HG03139 (cell line): ENCODE data around the gene PRKAG2.
"Not testable (repeated sequence)": the region's sequence is repeated elsewhere in the genome, so short reads cannot be mapped to it uniquely, and the experiment has no call there.

Source experiments
- ATAC-seq: cut with Tn5 transposase; IDR thresholded peaks from one replicate; pipeline ENCODE4 v1.9.1; 2021; ENCODE audit not compliant: unreplicated experiment

PRKAG2 gene

DNA sequence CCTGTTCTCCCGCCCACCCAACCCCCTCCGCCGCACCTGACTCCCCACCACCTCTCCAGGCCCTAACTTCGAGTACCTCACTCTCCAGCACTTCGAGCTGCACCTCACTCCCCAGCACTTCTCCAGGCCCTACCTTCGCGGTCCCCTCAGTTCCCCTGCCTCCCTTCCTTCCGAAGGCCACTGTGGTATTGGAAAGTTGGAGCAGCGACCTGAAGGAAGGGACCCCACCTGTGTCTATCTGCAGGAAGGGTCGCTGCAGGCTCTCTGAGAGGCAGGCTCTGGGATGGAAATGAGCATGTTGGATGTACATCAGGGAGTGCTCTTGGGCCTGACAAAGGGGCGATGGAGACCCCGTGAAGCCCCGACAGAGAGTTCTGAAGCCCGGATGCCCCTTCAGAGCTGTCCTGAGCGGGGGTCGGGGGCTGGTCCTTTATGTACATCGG is 122.2 kb downstream of the PRKAG2 start:
- ATAC-seq: no peak

DNA sequence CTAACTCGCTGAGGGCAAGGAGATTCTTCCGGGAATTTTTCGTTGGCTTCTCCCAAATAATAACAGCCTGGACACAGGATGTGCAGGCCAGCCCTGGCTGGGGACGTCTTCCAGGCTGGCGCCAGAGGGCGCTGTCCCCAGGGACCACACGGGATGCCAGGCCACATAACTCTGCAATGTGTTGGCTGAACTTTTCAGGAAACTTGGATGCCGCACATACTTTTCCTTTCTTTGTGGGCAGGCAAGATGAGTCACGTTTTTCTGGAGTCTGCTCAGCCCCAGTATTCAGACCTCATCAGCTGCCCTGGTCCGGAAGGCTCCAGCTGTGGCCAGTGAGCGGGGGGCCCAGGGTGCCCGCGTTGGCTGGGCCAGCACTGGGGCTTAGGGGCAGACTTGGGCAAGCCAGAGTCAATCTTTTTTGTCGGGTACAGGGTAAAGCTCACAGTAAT is 122.7 kb downstream of the PRKAG2 start:
- no peak for ATAC-seq

DNA sequence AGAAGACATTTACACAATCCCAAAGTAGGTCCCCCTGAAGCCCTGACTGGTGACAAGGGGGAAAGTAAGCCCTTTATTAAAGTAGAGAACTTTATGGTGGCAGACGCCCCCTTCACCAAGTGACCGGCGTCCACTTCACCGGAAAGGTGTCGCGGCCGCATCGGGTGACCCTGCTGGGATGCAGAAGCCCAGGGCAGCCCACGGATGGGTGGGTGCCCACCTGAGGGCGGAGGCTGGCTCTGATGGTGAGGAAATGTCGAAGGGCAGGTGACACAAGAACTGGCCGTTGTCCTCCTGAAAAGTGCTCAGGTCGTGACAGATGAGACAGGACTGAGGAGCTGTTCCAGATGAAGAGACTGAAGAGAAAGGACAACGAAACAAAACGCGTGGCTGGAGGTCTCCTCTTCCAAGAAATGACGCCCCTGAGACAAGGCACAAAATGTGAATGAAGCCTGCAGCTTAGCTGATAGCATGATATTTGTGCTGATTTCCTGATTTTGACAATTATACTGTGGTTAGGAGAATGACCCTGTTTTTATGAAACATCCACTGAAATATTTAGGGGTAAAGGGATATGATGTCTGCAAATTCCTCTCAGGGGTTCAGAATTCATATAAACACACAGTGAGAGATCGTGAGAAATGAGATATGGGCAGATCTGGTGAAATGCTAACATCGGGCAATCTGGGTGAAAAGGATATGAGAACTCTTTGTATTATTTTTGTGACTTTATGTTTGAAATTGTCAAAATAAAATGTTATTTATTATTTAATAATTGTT is 123.9 kb downstream of the PRKAG2 start:
- no peak for ATAC-seq

DNA sequence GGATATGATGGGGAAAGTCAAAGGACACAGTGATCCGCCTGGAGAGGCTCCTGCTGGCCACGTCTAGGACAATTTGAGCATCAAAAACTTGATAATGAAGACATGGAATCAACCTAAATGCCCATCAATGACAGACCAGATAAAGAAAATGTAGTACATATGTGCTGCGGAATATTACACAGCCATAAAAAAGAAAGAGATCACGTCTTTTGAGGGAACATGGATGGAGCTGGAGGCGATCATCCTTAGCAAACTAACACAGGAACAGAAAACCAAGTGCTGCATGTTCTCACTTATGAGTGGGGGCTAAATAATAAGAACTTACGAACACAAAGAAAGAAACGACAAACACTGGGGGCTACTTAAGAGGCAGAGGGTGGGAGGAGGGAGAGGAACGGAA is 124.9 kb downstream of the PRKAG2 start:
- ATAC-seq: no peak

DNA sequence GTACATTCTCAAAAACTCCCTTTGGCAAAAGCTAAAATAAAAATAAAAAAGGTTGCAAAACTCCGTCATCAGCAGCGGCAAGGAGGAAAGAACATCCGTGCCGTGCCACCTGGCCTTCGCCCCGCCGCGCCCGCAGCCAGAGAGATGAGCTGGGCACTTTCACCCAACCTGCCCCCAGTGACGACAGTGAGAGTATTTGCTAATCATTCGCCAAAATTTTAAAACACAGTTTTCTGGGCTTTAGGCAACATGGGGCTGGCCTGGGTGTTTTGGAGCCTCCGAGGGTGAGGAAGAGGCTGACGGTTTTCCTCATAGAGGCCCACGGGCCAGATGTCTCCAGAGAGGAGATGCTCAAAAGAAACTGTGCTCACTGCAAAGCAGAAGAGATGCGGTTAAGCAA is 128.2 kb downstream of the PRKAG2 start:
- ATAC-seq: no peak

DNA sequence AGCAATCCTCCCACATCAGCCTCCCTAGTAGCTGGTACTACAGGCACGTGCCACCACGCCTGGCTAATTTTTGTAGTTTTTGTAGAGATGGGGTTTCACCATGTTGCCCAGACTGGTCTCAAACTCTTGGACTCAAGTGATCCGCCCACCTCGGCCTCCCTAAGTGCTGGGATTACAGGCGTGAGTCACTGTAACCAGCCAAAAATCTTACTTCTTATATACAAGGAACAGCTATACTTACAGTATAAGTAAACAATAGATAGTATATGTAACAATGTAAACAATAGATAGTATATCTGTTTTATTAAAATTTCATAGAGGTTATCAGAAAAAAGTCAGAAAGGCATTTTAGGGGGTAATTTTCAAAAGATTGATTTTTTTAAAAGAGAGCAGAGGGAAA is 128.9 kb downstream of the PRKAG2 start:
- not testable (repeated sequence) for ATAC-seq

DNA sequence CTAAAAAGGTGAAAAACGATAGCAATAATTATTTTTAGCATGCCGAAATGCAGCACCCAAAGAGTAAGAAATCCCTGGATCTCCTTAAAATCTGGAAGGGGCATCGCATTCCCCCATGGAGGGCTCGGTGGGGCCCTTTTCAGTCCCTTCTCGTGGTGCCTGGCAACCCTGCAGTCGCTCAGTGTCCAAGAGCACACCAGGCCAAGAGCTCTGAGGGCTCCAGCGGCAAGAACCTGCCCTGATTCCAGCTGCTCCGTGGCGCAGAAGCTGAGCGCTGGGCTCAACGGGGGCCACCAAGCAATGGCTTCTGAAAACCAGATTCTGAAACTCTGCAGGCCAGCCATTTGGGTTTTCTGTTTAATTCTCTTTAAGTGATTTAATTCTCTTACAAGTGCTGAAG is 131.2 kb downstream of the PRKAG2 start:
- ATAC-seq: no peak

DNA sequence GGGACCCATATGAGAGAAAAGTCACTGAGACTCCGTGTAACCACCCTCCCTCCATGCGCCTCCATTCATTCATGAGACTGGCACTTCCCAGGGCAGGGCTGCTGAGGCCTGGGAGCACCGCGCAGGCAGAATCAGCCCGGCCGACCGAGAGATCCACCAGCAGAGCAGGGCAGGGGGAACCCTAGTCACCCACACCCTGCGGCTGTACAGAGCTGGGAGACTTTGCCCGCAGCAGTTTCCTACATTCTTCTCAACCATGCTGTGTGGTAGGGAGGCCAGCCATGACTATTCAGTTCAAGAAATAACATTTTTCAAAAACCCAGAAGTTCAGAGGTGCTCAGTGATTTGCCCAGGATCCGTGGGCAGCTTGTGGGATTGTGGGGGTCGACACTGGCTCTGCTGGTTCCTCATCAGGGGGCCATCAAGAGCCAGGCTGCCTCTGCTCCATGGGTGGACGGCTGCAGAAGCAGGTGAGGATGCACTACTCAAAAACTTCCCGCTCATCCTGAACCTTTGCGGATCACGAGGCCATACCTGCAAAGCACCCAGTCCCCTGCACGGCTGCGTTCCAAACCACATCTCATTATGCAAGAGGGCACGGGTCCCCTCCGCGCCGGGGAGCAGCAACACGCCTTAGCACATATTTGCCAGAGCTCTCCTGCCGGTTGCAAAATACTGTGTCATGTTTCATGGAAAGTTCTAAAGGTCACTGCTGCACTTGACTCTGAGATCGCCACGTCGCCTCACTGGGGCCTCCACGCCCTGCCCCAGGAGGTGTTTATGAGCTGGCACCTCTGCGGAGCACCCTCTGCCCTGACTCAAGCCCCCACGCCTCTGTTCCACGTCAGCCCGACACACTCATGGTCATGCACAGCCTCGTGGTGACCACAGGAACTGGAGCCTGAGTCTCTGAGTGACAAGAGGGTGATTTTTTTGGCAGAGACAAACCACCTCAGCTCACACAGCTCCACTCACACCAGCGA is 132.0 kb downstream of the PRKAG2 start:
- no peak for ATAC-seq

DNA sequence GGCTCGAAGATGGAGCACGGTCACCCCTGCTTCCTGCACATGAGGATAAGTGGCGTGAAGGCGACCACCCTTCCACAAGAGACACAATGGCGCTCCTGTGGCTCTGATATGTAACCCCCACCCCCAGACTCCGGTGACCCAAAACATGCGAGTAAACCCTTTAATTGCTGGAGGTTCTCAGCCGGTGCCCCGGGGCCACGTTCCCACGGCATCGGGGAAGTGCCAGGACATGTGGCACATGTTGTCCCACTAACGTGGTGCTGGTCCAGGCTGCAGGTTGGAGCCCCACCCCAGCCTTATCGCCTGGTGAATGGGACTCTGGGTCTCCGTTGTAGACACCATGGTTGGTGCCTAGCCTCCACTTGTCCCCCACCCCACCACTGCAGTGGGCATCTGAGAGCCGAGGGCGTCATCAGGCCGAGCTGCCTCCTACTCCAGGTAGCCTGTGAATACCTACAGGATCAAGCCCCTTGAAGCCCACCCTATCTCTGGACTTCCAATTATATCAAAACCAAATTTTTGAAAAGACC is 132.8 kb downstream of the PRKAG2 start:
- ATAC-seq: no peak

DNA sequence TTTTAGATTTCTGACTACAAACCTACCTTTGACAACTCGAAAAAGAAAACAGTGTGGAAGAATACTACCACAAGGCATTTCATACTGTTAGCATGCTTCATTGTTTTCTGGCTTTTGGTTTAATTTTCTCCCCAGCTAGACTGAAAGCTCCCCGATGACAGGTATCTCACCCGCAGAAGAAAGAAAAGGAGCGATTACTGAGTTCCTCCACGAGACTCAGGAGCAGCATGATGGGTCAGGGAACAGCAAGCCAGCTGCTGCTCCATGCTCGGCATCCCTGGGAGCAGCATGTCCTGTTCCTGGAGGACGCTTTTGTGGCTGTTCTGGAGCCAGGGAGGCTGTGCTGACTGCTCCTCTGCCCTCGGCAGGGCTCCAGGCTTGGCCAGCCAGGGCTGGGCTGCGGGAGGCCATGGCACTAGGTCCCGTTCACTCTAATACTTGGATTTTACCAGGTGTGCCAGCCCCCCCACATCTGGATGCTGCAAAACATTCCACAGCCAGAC is 133.4 kb downstream of the PRKAG2 start:
- ATAC-seq: no peak

DNA sequence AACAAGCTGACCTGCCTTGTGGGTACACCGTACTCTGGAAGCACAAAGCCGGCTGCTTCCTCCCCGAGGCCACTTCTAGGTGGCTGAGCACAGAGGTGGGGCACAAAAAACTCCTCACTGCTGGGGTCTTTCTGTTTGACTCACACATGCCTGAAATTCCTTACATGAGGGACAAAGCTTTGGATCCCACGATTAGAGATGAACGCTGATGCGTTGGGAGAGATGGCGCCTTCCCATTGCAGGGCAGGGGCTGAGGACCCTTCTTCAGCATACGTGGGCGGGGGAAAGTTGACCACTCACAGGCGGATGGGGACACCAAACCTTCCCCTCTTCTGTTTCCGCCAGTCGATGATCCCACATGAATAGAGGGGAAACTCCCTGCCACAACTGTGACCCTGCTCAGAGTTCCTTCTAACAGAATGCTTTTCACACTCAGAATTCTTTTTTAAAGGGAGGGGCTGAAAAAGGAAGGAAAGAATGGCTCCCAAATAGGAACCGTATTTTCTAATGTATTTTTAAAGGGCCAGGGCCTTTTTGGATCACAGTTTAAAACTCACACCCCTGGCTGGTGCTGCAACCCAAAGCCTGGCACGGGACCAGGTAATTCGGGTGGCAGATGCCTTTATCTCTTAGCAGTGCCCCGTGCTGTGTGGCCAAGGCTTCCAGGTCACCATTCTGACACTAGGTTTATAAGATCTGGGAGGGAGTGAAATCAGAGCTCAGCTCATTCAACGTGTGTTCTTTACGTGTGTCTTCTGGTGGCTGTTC is 134.0 kb downstream of the PRKAG2 start:
- no peak for ATAC-seq

DNA sequence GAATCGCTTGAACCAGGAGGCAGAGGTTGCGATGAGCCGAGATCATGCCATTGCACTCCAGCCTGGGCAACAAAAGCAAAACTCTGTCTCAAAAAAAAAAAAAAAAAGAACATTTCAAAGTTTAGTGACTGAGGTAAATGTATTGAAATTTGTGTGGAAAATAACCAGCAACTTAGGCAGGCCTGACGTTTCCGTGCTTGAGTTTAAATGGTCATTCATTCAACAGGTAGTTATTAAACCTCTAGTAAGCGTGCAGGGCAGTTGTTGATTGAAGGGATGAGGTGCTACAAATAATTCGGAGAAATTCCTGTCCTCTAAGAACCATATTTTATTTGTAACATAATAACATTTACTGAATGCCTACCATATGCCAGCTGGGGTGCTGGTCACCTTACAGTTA is 135.3 kb downstream of the PRKAG2 start:
- no peak for ATAC-seq

DNA sequence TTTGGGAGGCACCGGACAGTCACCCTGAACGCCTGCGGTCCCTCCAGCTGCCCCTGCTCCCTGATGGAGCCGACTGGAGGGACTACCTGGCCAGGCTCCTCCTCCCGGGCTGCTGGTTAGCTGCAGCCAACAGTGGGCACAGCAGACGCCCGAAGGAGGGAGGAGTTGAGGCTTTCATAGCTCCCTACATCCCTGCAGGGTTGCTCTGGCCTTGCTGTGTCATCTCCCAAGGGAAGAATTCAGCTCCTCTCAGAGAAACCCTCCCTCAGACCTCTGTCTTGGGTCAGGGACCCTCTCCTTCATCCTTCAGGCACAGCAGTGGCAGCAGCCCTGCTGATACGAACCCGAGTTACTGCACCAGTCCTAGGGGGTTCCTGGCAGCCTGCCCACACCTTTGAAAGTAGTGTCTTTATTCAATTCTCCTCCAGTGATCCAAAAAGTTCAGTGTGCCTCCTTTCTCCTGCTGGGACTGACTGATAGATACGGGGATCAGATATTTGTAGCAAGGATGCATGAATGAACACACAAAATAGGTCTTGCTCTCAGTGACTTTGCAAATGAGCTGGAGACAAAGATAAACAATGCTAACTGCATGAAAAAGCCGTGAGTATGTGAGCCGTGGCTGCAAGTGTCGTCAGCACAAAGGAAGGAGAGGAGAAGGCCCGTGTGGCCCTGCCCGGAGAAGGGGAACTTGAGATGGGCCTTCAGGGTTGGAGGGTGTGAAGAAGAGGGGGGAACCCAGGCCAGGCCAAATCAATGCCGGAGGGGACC is 136.6 kb downstream of the PRKAG2 start:
- no peak for ATAC-seq

DNA sequence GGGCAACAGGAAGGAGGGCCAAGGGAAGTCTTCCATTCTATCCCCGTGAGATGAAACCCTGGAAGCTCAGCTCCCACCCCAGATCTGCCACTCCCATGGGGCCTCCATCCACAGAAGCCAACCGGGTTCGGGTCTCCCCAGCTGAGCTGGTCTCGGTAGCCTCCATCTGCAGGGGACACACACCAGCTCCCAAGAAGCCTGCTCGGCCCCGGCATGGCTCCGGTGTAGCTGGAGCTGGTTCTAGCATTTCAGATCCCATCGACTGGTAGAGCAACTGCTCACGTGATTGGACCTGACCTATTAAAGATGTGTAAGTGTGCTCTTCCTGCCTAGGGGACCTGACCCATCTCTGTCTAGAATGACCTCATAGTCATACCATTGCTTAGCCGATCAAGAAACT is 138.0 kb downstream of the PRKAG2 start:
- ATAC-seq: no peak

DNA sequence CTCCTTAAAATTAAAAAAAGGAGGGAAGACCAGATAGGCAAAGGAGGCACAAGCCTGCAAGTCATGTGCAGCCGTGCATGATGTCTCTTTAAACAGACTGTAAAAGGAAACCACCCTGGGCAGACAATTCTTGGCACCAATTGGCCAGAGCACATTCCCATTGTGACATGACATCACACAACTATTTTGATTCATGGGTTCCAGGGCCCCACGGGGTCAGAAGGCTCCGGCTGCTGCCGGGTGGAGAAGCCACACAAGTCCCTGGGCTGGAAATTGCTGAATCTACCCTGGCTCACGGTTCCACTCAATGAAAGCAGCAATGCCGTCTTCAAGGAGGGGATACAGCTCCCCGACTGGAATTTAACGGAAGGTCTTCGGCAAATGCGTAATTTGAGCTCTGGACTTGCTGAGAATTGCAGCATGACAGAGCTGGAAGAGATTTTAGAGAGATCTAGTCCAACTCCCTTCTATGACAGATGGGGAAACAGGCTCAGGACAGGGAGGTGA is 140.5 kb downstream of the PRKAG2 start:
- no peak for ATAC-seq

DNA sequence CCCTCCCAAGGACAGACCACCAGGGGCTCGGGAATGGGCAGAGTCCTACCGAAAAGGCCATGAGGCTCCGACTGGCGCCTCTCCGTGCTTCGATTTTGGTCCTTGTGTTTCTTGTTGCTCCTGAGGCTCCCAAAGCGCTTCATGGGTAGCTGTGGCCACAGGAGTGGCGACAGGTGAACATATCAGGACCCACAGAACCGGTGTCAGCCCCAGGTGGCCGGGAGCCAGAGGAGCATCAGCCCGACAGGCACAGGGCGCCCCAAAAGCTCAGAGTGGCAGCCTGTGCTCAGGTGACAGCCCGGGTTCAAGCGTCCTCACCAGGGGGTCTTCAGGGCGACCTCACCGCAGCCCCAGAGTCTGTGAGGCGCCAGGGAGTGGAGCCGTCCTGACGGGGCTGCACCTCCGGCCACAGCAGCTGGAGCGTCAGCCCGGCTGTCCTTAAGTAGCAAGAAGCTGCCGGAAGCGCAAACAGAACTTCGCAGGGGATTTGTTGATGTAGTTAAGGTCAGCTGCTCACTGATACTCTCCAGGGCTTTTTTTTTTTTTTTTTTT is 141.0 kb downstream of the PRKAG2 start:
- ATAC-seq: no peak

DNA sequence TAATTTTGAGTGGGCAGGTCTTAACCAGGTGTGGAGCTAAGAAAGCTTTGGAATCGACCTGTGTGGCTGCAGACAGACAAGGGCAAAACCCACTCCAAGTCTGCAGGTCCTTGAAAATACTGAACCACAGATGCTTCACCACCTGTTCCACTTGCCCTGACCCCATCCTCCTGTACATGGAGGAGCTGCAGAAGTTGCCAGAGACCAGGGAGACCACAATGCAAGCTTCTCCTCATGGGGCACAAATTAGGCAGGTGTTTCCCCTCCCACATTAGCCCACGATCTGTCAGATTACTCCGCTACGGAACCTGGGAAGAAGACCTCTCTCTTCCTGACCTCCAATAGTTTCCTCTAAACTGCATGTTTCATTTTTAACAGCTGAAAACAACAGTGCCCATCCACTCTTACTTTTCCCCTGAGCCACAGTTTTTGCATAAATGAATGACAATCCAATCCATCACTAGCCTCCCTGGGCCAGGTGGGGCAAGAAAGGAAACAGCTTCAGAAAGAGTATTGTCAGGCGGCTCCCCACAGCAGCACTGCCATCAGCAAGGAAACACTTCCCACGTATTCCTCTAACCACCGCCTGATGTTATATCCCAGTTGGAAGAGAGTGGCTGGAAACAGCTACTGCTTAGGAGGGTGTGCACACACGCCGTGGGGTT is 141.6 kb downstream of the PRKAG2 start:
- no peak for ATAC-seq

DNA sequence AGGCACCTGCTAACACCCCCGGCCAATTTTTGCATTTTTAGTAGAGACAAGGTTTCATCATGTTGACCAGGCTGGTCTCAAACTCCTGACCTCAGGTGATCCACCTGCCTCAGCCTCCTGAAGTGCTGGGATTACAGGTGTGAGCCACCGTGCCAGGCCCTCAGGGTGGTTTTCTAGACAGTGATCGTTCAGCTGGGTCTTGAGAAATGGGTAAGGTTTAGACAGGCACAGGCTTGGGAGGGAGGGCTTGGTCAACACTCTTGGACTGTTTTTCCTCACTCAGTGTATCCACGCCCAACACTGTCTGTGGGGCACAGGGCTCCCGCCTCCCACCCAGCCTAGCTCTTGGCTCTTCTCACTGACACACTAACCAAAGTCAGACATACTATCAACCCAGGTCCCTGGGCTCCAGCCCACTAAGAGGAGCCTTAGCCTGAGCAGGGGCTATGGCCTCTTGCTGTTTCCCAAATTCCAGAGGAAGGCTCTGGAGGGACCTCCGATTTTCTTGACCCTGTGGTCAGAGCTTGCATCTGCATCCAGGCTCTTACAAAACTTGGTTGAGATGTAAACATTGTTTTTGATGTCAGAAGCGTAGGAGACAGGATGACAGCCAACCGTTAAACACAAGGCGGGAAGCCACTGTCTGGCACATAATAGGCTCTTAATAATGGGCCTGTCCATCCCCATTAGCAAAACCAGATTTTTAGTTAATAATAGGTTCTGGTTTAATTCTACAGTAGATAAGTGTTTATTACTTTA is 143.9 kb downstream of the PRKAG2 start:
- ATAC-seq: no peak
